ENCODE measurements around the gene RHOU. TPM values are rescaled to one million over a fixed set of nuclear protein-coding genes. Genes with fewer than 3 reads are reported as not detected.

RHOU gene
- total and polyA plus RNA-seq, 2 experiments from 2014 or later, result 1.8 to 1.9 TPM

DNA sequence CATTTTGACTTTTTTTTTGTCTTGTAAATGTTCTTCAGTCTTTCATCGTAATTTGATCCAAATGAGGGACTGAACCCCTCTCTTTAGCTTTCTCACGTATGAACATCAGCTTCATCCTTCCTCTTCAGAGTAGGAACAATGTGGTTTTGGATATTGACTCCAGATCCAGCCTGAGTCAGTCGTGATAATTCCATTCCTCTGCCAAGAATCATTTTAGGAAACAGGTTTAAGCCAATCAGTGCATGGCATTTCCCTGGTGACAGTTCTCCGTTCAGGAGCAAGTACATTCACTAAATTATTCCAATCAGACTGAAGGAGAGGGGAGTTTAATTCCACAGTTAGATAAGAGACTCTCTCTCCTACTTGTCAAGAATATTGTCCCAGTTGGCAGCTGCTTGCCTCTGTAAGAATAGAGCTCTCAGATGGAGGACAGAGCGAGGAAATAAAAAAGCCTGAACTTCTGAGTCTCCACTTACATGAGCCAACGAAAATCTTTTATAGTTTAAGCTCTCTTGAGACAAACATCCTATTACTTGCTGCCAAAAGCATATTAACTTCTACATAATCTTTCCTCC lies 18.6 kb downstream of the RHOU start:
- no peak overlapping the region for H2AFZ ChIP-seq
- no peaks in the 10 kb centered on the region for H3K9me3 ChIP-seq (ENCODE audit: low read depth)
- 1 to 3% methylated on average over 6 of the region's 6 CpGs for WGBS, 2 experiments (ENCODE audit: low coverage in 1 of 2, low lambda C conversion rate in 2 of 2, missing lambda C conversion rate in 2 of 2)
- H3K4me3 ChIP-seq, result no peak overlapping the region
- H3K4me1 ChIP-seq (ENCODE audit: insufficient read depth), result no peaks in the 10 kb centered on the region
- no peaks in the 10 kb centered on the region for H4K20me1 ChIP-seq (ENCODE audit: insufficient read depth)
- no peak overlapping the region for H3K27ac ChIP-seq
- H3K36me3 ChIP-seq (ENCODE audit: low read depth), result no peaks in the 10 kb centered on the region
- TF ChIP-seq EZH2 (IDR thresholded peaks at IDR 0.05; ENCODE audit: insufficient read depth, poor library complexity, severe bottlenecking), result no peak
- TF ChIP-seq EZH2phosphoT487 (IDR thresholded peaks at IDR 0.05; ENCODE audit: insufficient read depth, low read depth), result no peak
- H3K79me2 ChIP-seq (ENCODE audit: insufficient read depth), result no peaks in the 10 kb centered on the region
- peaks cover 37% of the 10 kb centered on the region for H3K27me3 ChIP-seq (replicated peaks; ENCODE audit: insufficient read depth)
- no peaks in the 10 kb centered on the region for H3F3A ChIP-seq (ENCODE audit: insufficient read depth)
- H3K9me2 ChIP-seq (ENCODE audit: insufficient read depth), result no peaks in the 10 kb centered on the region
- H3K9ac ChIP-seq, result no peak overlapping the region
- peak; percentile 20 for DNase-seq
- in situ Hi-C loops (cut with MboI), result no loop called here
- H3K4me2 ChIP-seq (ENCODE audit: unreplicated experiment), result no peak overlapping the region

DNA sequence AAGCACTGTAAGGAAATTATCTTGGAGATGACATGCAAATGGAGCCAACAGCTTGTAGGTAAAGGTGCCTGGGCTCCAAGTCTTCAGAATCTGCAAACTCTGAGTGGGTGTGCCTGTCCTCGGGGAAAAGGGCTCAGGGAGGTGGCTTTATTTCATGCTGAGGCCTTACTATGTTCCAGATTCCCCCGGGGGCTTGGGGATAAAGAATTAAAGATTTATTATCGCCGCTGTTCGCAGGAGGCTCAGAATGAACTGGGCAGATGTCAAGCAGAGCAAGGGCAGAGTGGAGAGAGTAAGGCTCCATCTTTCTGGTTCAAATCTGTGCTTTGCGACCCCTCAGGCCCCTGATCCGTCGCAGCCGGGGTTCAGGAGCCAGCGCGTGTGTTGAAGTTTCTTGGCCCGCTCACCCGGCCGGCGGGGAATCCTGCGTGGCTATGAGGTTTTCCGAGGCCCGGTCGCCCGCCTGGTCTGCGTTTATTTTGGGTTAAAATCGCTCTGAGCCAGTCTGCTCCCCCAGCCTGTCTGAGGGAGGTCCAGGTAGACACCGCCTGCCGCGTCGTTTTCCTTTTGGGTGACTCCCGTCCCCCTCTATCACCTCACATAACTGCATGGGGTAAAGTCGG lies 19.5 kb downstream of the RHOU start:
- H3K4me2 ChIP-seq (ENCODE audit: unreplicated experiment), result no peak overlapping the region
- WGBS, 2 experiments (ENCODE audit: low coverage in 1 of 2, low lambda C conversion rate in 2 of 2, missing lambda C conversion rate in 2 of 2), result 66 to 70% methylated on average over 28 of the region's 28 CpGs
- no peak overlapping the region for H3K27ac ChIP-seq
- H4K20me1 ChIP-seq (ENCODE audit: insufficient read depth), result no peaks in the 10 kb centered on the region
- H3K9me3 ChIP-seq (ENCODE audit: low read depth), result no peaks in the 10 kb centered on the region
- in situ Hi-C loops (cut with MboI), result no loop called here
- DNase-seq, result no peak
- no peak overlapping the region for H2AFZ ChIP-seq
- H3K27me3 ChIP-seq (replicated peaks; ENCODE audit: insufficient read depth), result peaks cover 37% of the 10 kb centered on the region
- H3K36me3 ChIP-seq (ENCODE audit: low read depth), result no peaks in the 10 kb centered on the region
- no peaks in the 10 kb centered on the region for H3K4me1 ChIP-seq (ENCODE audit: insufficient read depth)
- no peaks in the 10 kb centered on the region for H3K79me2 ChIP-seq (ENCODE audit: insufficient read depth)
- H3K9ac ChIP-seq, result no peak overlapping the region
- TF ChIP-seq EZH2phosphoT487 (IDR thresholded peaks at IDR 0.05; ENCODE audit: insufficient read depth, low read depth), result no peak
- TF ChIP-seq EZH2 (IDR thresholded peaks at IDR 0.05; ENCODE audit: insufficient read depth, poor library complexity, severe bottlenecking), result no peak
- H3K9me2 ChIP-seq (ENCODE audit: insufficient read depth), result no peaks in the 10 kb centered on the region
- H3K4me3 ChIP-seq, result no peak overlapping the region
- H3F3A ChIP-seq (ENCODE audit: insufficient read depth), result no peaks in the 10 kb centered on the region

DNA sequence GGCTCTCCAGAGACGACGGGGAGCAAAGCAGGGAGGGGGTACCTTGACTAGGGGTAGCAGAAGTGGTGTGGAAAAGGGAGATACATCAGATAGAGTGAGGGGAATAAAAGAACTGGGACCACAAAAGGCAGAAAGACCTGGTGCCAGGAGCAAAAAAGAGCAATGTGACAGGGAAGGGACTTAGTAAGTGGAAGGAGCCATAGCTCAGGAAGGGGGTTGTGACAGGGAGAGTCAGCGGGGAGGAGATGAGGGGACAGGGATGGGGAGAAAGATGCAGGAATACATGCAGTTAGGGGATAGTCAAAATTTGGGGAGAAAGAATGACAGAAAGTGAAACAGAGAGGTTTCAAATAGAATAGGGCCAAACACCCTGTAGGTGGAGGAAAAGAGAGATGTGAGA lies 20.5 kb downstream of the RHOU start:
- Histone ChIP-seq H2AFZ (no peak overlapping the region), H3K36me3 (ENCODE audit: low read depth) (no peaks in the 10 kb centered on the region), H3K9me2 (ENCODE audit: insufficient read depth) (no peaks in the 10 kb centered on the region), H3K9me3 (ENCODE audit: low read depth) (no peaks in the 10 kb centered on the region), H3K4me1 (ENCODE audit: insufficient read depth) (no peaks in the 10 kb centered on the region), H3K79me2 (ENCODE audit: insufficient read depth) (no peaks in the 10 kb centered on the region), H3F3A (ENCODE audit: insufficient read depth) (no peaks in the 10 kb centered on the region), H3K4me2 (ENCODE audit: unreplicated experiment) (no peak overlapping the region), H3K27me3 (replicated peaks; ENCODE audit: insufficient read depth) (peaks cover 42% of the 10 kb centered on the region), H3K27ac (no peak overlapping the region), H3K4me3 (no peak overlapping the region), H4K20me1 (ENCODE audit: insufficient read depth) (no peaks in the 10 kb centered on the region), H3K9ac (no peak overlapping the region)
- TF ChIP-seq EZH2phosphoT487 (IDR thresholded peaks at IDR 0.05; ENCODE audit: insufficient read depth, low read depth) (no peak), EZH2 (IDR thresholded peaks at IDR 0.05; ENCODE audit: insufficient read depth, poor library complexity, severe bottlenecking) (no peak)
- no peak for DNase-seq
- WGBS, 2 experiments (ENCODE audit: low coverage in 1 of 2, low lambda C conversion rate in 2 of 2, missing lambda C conversion rate in 2 of 2), result 75 to 79% methylated on average over 3 of the region's 3 CpGs
- in situ Hi-C loops (cut with MboI), result no loop called here

DNA sequence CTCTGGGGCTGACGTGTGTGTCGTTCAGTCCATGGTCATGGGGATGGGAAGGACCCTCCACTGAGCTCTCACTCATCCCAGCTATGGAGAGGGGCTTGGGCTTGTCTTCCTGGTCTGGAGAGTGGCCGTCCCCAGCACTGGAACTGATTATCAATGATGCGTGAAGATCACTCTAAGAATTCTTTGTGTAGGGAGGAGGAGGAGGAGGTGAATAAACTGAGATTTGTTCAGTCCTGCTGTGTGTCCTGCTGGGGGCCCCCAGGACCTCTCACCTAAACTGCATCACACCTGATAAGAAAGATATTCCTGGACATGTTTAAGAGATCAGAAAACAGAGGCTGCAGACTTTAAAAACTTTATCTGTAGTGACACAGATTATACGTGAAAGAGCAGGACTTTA lies 21.2 kb downstream of the RHOU start:
- H2AFZ ChIP-seq, result no peak overlapping the region
- TF ChIP-seq EZH2phosphoT487 (IDR thresholded peaks at IDR 0.05; ENCODE audit: insufficient read depth, low read depth), result no peak
- no peak for TF ChIP-seq EZH2 (IDR thresholded peaks at IDR 0.05; ENCODE audit: insufficient read depth, poor library complexity, severe bottlenecking)

More for the DNA sequence above, 21.2 kb downstream of the RHOU start:
- Histone ChIP-seq H3K4me1 (ENCODE audit: insufficient read depth) (no peaks in the 10 kb centered on the region), H3K4me2 (ENCODE audit: unreplicated experiment) (no peak overlapping the region), H3F3A (ENCODE audit: insufficient read depth) (no peaks in the 10 kb centered on the region), H3K27me3 (replicated peaks; ENCODE audit: insufficient read depth) (peaks cover 42% of the 10 kb centered on the region), H3K79me2 (ENCODE audit: insufficient read depth) (no peaks in the 10 kb centered on the region), H3K27ac (no peak overlapping the region), H3K9me2 (ENCODE audit: insufficient read depth) (no peaks in the 10 kb centered on the region), H3K9ac (no peak overlapping the region), H4K20me1 (ENCODE audit: insufficient read depth) (no peaks in the 10 kb centered on the region), H3K9me3 (ENCODE audit: low read depth) (no peaks in the 10 kb centered on the region), H3K36me3 (ENCODE audit: low read depth) (no peaks in the 10 kb centered on the region), H3K4me3 (no peak overlapping the region)
- WGBS, 2 experiments (ENCODE audit: low coverage in 1 of 2, low lambda C conversion rate in 2 of 2, missing lambda C conversion rate in 2 of 2), result 61 to 64% methylated on average over 5 of the region's 5 CpGs
- in situ Hi-C loops (cut with MboI), result no loop called here
- no peak for DNase-seq
